ENCODE measurements around the gene MKLN1. TPM values are rescaled to one million over a fixed set of nuclear protein-coding genes. Genes with fewer than 3 reads are reported as not detected.
A peak's percentile ranks its signal among the peaks of the same experiment; 100 is the strongest.

The MKLN1 gene
- total RNA-seq, 2 donors from 2014 or later = 27.4 to 28.5 TPM

GRCh38 chr7:131530137-131530536, 202.5 kb downstream of the MKLN1 start:
- H3K27ac ChIP-seq = peak overlapping the region in 1 of 2 donors; percentile 46
- DNase-seq (ENCODE audit: low spot score) = no peak
- H3K4me1 ChIP-seq = peaks cover 0 to 40% of the 10 kb centered on the region in 2 donors

GRCh38 chr7:131532570-131533091, 205.0 kb downstream of the MKLN1 start:
- H3K4me3 ChIP-seq = no peak overlapping the region
- H3K4me1 ChIP-seq = peaks cover 0 to 65% of the 10 kb centered on the region in 2 donors
- no peak for TF ChIP-seq CTCF (IDR thresholded peaks at IDR 0.05)
- H3K27ac ChIP-seq = peak overlapping the region; percentile 67 to 68
- H3K9me3 ChIP-seq = no peaks in the 10 kb centered on the region
- no peaks in the 10 kb centered on the region for H3K27me3 ChIP-seq
- no peaks in the 10 kb centered on the region for H3K36me3 ChIP-seq
- DNase-seq (ENCODE audit: low spot score) = no peak

More at GRCh38 chr7:131530137-131530536, 202.5 kb downstream of the MKLN1 start:
- no peak for TF ChIP-seq CTCF (IDR thresholded peaks at IDR 0.05)
- no peak overlapping the region for H3K4me3 ChIP-seq
- H3K27me3 ChIP-seq = no peaks in the 10 kb centered on the region
- no peaks in the 10 kb centered on the region for H3K9me3 ChIP-seq
- no peaks in the 10 kb centered on the region for H3K36me3 ChIP-seq

- no peaks in the 10 kb centered on the region for H3K27me3 ChIP-seq
- no peak for DNase-seq (ENCODE audit: low spot score)
- no peaks in the 10 kb centered on the region for H3K9me3 ChIP-seq
- no peak for TF ChIP-seq CTCF (IDR thresholded peaks at IDR 0.05)
- peak overlapping the region; percentile 67 to 68 for H3K27ac ChIP-seq
- H3K36me3 ChIP-seq = no peaks in the 10 kb centered on the region
- no peak overlapping the region for H3K4me3 ChIP-seq
- peaks cover 0 to 71% of the 10 kb centered on the region in 2 donors for H3K4me1 ChIP-seq
Measured at GRCh38 chr7:131533151-131533559, 205.5 kb downstream of the MKLN1 start.

- peaks cover 0 to 74% of the 10 kb centered on the region in 2 donors for H3K4me1 ChIP-seq
Measured at GRCh38 chr7:131533566-131534561, 206.2 kb downstream of the MKLN1 start.

GRCh38 chr7:131536361-131536849, 208.7 kb downstream of the MKLN1 start:
- Histone ChIP-seq H3K4me3 (no peak overlapping the region), H3K27ac (peak overlapping the region; percentile 62 to 86), H3K27me3 (no peaks in the 10 kb centered on the region), H3K9me3 (no peaks in the 10 kb centered on the region), H3K36me3 (no peaks in the 10 kb centered on the region), H3K4me1 (peaks cover 0 to 90% of the 10 kb centered on the region in 2 donors)
- DNase-seq (ENCODE audit: low spot score) = no peak
- no peak for TF ChIP-seq CTCF (IDR thresholded peaks at IDR 0.05)

More at GRCh38 chr7:131533566-131534561, 206.2 kb downstream of the MKLN1 start:
- H3K27me3 ChIP-seq = no peaks in the 10 kb centered on the region
- no peak for TF ChIP-seq CTCF (IDR thresholded peaks at IDR 0.05)
- DNase-seq (ENCODE audit: low spot score) = no peak
- no peaks in the 10 kb centered on the region for H3K9me3 ChIP-seq
- no peak overlapping the region for H3K4me3 ChIP-seq
- H3K27ac ChIP-seq = peak overlapping the region; percentile 67 to 86
- H3K36me3 ChIP-seq = no peaks in the 10 kb centered on the region
